Inflammatory macrophage treated with lipopolysaccharide for 1 hour (primary cell): ENCODE data around the gene PRR14.
"Not testable (repeated sequence)": the region's sequence is repeated elsewhere in the genome, so short reads cannot be mapped to it uniquely, and the experiment has no call there.

ENCODE experiments used
- DNase-seq, 2 donors: peaks; one replicate each; pipeline ENCODE4 v3.0.0-alpha.2; 2020 to 2022

Gene PRR14

GRCh38 chr16:30650369-30651123 is at the start of gene PRR14:
Gene PRR14 (plus strand): TSS chr16:30650960. CDS start chr16:30651646, 686 bp downstream.
- peak; percentile 99 for DNase-seq

GRCh38 chr16:30601966-30602365 is 48.8 kb upstream of the PRR14 start:
- peak; percentile 56 for DNase-seq

GRCh38 chr16:30602616-30603277 is 48.0 kb upstream of the PRR14 start:
- DNase-seq: peak in 1 of 2 donors; percentile 46

DNA sequence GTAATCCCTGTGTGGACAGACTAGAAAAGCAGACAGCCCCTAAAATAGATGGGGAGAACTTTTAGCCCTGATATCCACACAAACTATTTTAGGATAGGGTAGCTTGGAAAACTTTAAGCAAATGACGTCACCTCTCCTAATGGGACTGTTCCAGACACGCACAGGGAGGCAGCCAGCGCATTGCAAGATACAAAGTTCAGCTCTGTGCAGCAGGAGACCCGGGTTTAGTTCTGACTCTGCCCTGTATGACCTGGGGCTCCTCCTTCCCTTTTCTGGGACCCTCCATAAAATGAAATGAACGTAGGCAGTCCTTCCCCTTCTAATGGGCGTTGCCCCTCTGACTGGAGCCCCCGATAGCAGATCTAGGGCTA is 46.8 kb upstream of the PRR14 start:
- no peak for DNase-seq

DNA sequence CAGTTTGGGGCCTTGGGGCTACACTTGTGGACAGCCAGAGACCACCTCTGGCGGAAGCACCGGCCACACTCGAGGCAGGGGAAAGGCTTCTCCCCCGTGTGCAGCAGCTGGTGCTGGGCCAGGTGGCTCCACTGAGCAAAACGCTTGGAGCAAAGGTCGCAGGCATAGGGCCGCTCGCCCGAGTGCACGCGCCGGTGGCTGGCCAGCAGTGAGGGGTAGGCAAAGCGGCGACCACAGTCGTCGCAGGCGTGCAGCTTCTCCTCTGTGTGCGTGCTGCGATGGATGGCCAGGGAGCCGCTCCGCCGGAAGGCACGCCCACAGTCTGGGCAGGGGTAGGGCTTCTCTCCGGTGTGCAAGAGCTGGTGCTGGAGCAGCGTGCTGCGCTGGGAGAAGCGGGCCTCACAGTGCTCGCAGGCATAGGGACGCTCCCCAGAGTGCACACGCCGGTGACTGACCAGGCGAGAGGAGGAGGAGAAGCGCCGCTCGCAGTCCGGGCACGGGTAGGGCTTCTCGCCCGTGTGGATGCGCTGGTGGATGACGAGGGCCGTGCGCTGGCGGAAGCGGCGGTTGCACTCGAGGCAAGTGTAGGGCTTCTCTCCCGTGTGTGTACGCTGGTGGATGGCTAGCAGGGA is 46.3 kb upstream of the PRR14 start:
- no peak for DNase-seq

- peak in 1 of 2 donors; percentile 54 for DNase-seq
Measured at GRCh38 chr16:30605158-30605557, 45.6 kb upstream of the PRR14 start.

- DNase-seq: no peak
Measured at GRCh38 chr16:30606004-30606403, 44.8 kb upstream of the PRR14 start.

DNA sequence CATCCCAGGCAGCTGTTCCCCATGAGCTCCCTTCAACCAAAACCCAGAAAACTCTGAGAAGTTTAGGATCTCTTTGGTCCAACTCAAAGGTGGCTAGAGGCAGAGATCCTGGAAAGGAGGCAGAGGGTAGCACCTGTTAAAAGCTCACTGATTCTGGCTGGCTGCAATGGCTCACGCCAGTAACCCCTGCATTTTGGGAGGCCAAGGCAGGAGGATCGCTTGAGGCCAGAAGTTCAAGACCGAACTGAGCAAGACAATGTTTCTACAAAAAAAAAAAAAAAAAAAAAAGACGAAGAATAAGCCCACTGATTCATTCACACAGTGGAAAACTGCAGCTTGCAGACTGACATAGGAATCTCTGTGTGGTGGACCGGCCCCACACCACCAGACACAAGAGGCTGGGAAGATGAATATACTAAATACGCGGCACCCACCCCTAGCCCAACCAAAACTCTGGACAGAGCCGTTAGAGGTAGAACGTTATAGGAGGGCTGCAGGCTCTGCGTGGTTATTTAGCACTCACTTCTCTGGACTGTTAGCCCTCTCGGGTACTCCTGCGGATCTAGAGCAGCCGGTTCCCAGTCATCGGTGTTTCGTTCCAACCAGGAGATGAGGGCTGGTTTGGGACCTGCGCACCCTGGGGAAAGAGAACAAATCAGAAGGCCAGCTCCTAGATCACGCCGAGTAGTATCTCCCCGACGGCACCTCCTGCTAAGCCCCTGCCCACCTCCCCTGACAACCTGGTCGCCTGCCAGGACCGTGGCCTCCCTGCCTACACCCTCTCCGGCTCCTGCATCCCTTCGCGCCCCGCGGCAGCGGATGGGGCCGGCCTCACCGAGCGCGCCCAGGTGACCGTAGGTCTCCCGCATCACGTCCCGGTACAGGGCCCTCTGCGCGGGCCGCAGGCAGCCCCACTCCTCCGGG is 41.5 kb upstream of the PRR14 start:
- no peak for DNase-seq

- peak; percentile 93 to 99 for DNase-seq
Measured at GRCh38 chr16:30609926-30610839, 40.6 kb upstream of the PRR14 start, which contains the start of gene ZNF689. Gene ZNF689 (minus strand): TSS chr16:30610389. CDS start chr16:30610041, 348 bp downstream.

DNA sequence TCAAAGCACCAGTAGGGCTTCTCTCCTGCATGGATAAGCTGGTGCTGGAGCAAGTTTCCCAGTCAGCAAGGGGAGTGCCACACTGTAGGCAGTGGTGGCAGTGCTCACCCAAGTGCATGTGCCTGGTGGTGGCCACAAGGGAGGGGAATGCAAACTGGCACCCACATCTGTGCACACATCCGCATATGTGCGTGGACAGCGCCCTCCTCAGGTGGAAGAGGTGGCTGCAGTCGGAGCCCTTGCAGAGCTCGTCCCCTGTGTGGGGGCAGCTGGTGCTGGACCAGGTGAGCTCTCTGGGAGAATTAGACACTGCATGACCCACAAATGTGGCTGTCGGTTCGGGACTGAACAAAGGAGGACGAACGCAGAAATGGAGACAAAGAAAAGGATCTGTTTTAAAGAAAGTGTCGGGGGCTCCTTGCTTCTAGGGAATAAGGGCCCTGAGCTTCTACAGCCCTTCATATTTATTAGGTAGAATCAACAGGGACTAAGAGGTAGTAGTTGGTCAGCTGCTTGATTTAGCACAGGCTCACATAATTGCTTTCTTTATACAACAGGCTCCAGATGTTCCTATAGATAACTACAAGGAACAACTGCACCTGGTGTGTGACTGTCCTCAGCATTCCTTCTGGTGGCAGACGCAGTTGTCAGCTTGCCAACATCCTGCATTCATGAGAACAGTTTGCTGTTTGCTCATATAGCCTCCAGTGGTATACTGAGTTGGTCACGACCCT is 35.2 kb upstream of the PRR14 start:
- peak; percentile 63 to 87 for DNase-seq

GRCh38 chr16:30619202-30619601 is 31.6 kb upstream of the PRR14 start:
- DNase-seq: peak in 1 of 2 donors; percentile 35

DNA sequence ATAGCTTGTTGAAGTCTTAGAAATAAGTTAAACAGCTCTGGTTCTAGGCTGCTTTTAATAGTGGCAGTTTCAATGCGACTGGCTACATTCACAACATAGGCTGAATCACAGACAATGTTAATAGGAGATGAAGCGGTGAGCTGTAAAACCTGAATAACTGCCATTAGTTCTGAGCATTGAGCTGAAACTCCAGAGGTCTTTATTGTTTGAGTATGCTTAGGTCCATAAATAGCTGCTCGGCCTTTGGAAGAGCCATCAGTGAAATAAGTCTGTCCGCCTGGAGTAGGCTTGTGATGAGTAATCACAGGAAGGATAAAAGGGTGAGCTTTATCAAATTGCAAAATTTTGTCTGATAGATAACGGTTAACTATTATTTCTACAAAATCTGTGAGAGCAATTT is 31.1 kb upstream of the PRR14 start:
- DNase-seq: no peak

- no peak for DNase-seq
Measured at GRCh38 chr16:30620169-30620568, 30.6 kb upstream of the PRR14 start.

DNA sequence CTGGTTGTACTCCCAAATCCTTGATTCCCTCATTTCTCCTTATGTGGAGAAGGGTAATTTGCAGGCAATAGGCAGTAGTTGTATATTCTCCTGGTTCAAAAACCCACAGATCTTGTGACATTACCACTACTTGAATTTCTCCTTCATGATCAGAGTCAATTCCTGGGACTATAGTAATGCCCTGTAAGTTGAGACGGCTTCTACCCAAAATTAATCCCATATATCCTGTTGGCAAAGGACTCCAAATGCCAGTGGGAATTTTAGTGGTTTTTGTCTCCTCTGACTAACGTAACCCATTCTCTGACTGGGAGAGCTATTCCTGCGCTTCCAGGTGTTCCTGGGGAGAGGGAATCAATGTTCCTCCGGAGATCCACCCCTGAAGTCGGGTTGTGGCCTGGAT is 29.0 kb upstream of the PRR14 start:
- no peak for DNase-seq

- no peak for DNase-seq
Measured at GRCh38 chr16:30622455-30623032, 28.2 kb upstream of the PRR14 start.

DNA sequence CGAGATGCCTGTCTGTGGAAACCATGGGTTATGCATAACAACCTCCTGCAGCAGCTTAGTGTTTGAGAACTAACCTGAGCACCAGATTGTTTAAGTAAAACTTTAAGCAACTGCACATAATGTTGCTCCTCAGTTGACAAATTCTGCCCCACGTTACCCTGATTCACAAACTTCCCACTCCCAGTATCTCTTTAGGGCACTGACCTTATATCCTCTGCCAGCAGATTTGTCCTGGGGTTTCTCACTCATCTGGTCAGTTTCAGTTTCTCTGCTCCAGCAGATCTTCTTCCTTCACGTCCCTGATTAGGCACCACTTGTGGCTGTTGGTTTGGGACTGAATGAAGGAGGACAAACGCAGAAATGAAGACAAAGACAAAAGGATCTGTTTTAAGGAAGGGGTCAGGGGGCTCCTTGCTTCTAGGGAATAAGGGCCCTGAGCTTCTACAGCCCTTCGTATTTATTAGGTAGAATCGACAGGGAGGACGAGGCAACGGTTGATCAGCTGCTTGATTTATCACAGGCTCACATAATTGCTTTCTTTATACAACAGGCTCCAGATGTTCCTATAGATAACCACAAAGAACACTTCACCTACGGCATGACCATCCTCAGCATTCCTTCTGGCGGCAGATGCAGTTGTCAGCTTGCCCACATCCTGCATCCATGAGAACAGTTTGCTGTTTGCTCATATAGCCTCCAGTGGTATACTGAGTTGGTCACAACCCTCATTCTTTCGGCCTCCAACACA is 27.1 kb upstream of the PRR14 start:
- peak in 1 of 2 donors; percentile 67 for DNase-seq

DNA sequence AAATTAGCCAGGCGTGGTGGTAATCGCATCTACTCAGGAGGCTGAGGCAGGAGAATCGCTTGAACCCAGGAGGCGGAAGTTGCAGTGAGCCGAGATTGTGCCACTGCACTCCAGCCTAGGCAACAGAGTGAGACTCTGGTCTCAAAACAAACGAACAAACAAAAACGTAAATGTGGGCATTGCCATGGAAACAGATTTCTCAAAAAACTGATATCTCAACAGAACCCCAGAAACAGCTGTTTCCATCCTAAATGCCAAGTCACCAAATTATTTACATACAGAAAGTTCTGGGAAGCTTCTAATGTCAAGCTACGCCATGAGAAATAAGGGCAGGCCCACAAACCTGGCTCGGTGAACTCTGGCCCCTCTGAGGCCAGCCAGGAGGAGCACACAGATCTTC is 24.5 kb upstream of the PRR14 start:
- no peak for DNase-seq

- peak; percentile 58 to 96 for DNase-seq
Measured at GRCh38 chr16:30628628-30629540, 21.9 kb upstream of the PRR14 start.

GRCh38 chr16:30632454-30632853 is 18.3 kb upstream of the PRR14 start:
- DNase-seq: not testable (repeated sequence)
